ENCODE measurements around the gene FSCN2. TPM values are rescaled to one million over a fixed set of nuclear protein-coding genes. Genes with fewer than 3 reads are reported as not detected.
"Not testable (repeated sequence)": the region's sequence is repeated elsewhere in the genome, so short reads cannot be mapped to it uniquely, and the experiment has no call there.

FSCN2 gene
- polyA plus RNA-seq, 10 donors, result 1.6 to 3.8 (median 2.3) TPM

DNA sequence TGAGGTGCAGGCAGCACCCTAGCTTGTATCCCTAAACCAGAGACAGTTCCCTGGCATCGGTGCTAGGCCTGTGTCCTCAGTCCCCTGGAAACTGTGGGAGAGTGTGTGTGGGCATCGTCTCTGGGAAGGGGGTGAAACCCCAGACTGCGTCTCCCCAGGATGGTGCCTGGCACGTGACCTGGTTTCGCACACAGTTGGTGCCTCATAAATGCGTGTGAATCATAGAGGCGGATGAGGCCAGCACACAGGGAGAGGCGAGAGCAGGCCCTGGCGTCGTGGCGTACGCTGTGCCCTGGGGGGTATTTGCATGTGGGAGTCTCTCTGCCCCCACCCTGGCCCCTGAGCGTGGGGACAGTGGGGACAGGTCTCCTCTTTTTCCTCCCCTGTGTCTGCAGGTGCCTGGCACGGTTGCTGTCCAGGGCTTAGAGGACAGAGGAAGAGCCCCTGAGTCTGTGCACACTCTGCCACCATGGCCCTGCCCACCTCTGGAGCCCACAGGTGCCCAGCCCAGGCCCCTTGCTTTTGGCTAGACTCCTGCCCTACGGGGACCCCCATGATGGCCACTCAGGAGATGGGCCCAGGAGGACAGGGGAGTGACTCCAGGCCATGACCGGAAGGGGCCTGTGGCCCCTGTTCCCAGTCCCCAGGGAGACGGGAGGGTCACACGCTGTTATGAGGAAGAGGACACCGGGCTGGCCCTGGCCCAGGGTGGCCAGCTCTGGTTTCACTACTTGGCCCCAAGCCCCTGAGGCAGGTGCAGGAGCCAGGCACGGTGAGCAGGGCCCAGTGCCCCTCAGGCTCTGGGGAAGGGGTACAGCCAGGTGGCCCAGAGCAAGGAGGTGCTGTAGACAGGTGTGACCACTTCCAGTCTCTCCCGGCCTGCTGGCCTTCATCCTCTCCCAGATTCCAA, 1.3 kb upstream of the FSCN2 start:
- DNase-seq, result no peak

DNA sequence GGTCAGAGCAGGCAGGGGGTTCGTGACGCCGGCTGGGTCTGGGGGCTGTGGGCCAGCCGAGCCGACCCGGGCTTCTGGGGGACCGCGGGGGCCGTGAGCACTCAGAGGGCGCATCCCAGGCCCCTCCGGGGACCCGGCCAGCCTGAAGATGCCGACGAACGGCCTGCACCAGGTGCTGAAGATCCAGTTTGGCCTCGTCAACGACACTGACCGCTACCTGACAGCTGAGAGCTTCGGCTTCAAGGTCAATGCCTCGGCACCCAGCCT, 140 bp downstream of the FSCN2 start:
- no peak for DNase-seq

DNA sequence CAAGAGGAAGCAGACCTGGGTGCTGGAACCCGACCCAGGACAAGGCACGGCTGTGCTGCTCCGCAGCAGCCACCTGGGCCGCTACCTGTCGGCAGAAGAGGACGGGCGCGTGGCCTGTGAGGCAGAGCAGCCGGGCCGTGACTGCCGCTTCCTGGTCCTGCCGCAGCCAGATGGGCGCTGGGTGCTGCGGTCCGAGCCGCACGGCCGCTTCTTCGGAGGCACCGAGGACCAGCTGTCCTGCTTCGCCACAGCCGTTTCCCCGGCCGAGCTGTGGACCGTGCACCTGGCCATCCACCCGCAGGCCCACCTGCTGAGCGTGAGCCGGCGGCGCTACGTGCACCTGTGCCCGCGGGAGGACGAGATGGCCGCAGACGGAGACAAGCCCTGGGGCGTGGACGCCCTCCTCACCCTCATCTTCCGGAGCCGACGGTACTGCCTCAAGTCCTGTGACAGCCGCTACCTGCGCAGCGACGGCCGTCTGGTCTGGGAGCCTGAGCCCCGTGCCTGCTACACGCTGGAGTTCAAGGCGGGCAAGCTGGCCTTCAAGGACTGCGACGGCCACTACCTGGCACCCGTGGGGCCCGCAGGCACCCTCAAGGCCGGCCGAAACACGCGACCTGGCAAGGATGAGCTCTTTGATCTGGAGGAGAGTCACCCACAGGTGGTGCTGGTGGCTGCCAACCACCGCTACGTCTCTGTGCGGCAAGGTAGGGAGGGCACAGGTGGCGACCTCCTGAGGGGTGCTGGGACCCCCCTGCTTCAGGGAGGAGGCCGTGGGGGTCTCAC, 667 bp downstream of the FSCN2 start:
- DNase-seq, result no peak

DNA sequence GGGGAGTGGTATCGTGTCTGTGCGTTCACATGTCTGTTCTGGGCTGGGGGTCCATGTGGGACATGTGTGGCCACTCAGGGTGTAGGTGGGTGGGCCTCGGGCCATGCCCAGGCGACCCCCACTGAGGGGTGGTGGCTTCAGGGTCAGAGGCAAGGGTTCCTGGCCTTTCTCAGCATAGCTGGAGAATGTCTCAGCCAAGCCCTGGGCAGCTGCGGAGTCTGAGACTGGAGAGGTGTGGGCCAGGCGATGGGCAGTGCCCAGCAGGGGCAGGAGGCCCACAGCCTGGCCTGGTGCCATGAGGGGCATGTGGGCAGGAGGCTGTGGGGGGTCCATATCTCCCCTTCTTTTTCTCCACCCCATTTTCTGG, 1.2 kb downstream of the FSCN2 start:
- DNase-seq, result no peak

DNA sequence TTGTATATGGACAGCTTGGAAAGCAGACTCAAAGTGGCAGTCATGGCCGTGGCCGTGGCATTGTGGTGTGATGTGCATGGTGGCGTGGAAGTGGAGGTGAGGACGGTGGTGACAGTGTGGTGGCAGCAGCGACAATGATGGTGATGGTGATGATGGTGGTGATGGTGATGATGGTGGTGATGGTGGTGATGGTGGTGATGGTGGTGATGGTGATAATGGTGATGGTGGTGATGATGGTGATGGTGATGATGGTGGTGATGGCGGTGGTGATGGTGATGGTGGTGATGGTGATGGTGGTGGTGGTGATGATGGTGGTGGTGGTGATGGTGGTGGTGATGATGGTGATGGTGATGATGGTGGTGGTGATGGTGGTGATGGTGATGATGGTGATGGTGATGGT, 2.8 kb downstream of the FSCN2 start:
- DNase-seq, result not testable (repeated sequence)

DNA sequence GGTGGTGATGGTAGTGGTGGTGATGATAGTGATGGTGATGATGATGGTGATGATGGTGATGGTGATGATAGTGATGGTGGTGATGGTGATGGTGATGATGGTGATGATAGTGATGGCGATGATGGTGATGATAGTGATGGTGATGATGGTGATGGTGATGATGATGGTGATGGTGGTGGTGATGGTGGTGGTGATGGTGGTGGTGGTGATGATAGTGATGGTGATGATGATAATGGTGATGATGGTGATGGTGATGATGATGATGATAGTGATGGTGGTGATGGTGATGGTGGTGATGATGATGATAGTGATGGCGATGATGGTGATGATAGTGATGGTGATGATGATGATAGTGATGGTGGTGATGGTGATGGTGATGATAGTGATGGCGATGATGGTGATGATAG, 3.8 kb downstream of the FSCN2 start:
- DNase-seq, result not testable (repeated sequence)

DNA sequence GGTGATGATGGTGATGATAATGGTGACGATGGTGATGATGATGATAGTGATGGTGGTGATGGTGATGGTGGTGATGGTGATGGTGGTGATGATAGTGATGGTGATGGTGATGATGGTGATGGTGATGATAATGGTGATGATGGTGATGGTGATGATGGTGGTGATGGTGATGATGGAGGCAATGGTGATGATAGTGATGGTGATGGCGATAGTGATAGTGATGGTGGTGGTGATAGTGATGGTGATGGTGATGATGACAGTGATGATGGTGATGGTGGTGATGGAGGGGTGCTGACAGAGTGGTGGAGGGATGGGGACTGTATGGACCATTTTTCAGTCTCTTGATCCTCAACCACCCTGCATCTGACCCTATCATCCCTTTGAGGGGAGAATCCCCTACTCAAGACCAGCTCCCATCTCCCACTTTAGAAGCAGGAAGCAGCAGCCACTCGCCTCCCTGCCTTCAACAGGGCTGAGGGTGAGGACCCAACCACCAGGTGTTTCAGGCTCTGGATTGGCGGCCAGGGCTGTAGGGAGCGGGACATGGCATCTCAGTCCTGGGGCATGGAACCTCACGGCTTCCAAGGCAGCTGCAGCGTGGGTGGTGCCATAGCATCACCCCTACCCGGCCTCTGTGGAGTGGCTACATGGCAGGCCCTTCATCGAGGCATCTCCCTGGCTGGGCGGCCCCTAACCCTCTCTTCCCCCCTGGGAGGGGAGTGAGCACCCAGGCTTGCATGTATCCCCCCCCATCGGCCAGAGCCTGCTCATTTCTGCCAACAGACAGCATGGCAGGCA, 4.5 kb downstream of the FSCN2 start:
- DNase-seq, result no peak

DNA sequence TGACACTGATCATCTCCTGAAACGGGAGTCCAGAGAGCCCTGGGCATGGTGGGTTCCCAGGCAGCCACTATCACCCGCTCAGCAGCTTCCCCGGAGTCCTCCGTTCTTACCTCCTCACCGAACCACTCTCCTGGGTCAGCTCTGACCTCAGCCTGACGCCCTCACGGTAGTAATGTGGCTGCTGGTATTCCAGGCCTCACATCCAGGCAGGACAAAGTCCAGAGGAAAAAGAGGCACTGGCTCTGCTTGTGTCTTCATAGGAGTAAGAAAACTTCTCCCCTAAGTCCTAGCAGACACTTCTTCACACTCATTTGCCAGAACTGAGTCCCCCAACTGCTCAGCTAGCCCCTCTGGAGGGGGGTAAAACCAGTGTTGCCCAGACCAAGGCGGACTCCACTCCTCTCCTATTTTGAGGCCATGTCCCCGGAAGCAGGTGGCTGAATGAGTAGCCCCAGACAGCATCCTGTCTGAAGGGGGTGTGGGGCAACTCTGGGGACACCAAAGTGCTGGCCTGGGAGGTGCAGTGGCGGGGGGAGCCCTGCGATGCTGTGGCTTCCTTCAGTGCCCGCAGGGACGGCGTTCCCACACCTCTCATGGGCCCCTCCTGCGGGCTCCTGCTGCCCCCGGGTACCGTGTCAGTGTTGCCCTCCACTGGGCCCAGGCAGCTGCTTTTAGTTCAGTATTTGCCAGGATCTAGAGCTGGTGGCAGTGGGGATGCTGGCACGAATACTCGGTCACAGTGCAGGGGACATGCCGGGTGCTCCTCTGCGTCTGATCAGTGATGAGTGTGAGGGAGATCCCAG, 5.4 kb downstream of the FSCN2 start:
- no peak for DNase-seq

DNA sequence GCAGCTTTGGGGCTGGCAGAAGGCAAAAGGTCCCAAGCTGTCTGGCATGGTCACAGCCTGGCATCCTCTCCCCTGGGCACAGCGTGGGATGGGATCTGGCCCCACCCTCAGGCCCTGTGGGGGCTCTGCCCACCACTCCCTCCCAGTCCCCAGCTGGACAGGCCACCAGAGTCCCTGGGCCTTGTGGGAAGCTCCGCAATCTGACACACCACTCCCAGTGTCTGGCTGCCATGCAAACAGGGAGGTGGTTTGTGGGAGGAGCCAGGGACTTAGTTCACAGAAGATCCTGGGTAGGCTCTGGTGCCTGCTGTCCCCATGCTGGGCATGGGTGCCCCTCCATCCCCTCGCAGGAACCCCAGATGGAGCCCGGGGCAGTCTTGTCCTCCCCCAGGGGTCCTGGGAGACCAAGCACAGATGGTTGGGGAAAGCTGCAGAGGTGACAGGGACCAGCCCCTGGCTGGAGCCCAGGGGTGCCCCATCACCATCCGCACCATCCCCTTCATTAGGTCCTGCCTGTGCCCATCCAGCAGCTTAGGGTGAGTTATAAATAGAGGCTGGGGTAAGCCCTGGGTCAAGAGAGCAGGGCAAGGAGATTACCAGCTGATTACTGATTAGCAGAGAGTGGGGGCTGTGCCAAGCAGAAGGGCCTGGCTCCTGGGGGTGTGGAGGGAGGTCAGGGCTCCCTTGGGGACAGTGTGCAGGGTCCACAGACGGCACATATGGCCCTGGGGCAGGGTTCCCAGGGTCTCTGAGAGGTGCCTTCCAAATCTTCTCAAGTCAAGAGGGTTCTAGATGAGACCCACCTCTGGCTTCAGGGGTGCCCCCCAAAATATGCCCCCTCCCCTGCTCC, 6.2 kb downstream of the FSCN2 start:
- DNase-seq, result no peak

DNA sequence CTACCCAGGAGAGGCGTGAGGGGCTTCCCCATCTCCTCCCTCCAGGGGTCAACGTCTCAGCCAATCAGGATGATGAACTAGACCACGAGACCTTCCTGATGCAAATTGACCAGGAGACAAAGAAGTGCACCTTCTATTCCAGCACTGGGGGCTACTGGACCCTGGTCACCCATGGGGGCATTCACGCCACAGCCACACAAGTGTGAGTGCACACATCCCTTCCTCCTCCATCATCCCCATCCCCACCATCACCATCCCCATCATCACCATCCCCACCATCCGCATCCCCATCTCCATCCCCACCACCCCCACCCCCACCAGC, 6.8 kb downstream of the FSCN2 start:
- no peak for DNase-seq

DNA sequence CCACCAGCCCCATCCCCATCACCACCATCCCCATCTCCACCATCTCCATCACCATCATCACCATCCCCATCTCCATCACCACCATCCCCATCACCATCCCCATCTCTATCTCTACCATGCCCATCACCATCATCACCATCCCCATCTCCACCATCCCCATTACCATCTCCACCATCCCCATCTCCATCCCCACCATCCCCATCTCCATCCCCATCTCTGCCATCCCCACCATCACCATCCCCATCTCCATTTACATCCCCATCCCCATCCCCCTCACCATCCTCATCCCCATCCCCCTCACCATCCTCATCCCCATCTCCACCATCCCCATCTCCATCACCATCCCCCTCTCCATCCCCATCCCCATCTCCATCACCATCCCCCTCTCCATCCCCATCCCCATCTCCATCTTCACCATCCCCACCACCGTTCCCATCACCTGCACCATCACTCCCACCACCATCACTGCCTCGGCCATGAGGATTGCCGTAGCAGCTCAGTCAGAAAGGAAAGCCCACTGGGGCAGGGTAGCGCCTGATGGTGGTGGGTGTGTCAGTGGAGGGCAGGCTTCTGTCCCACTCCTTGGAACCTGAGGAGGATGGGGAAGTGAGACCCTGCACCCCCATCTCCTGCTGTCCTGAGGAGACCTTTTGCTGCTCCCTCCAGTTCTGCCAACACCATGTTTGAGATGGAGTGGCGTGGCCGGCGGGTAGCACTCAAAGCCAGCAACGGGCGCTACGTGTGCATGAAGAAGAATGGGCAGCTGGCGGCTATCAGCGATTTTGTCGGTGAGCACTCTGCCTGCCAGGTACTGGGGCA, 7.5 kb downstream of the FSCN2 start:
- DNase-seq, result no peak

DNA sequence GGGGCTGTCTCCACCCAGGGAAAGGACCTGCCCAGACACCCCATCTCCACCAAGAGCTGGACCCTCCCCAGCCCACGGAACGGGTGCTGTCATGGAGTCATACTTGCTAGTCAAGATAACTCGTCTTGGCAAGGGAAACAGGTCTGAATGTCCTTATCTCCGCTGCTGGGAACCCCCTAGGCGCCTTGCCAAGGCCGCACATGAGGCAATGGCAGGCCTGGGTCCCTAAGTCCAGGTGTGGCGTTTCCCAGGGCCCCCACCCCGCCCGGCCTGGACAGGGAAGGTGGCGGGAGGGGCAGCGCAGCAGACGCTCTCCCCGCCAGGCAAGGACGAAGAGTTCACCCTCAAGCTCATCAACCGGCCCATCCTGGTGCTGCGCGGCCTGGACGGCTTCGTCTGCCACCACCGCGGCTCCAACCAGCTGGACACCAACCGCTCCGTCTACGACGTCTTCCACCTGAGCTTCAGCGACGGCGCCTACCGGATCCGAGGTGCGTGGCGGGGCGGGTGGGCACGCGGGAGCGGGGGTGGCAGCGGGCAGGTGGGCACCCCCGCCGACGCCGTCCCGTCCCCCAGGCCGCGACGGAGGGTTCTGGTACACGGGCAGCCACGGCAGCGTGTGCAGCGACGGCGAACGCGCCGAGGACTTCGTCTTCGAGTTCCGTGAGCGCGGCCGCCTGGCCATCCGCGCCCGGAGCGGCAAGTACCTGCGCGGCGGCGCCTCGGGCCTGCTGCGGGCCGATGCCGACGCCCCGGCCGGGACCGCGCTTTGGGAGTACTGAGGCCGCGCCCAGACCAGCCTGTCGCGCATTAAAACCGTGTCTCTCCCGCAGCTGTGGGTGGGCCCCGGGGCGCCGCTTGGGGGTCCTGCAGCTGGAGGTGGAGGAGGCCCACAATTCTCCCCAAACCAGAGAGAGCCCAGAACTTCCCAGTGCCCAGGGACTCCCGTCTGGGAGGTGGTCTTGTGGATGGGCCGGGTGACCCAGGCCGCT, 8.4 kb downstream of the FSCN2 start:
- DNase-seq, result no peak

DNA sequence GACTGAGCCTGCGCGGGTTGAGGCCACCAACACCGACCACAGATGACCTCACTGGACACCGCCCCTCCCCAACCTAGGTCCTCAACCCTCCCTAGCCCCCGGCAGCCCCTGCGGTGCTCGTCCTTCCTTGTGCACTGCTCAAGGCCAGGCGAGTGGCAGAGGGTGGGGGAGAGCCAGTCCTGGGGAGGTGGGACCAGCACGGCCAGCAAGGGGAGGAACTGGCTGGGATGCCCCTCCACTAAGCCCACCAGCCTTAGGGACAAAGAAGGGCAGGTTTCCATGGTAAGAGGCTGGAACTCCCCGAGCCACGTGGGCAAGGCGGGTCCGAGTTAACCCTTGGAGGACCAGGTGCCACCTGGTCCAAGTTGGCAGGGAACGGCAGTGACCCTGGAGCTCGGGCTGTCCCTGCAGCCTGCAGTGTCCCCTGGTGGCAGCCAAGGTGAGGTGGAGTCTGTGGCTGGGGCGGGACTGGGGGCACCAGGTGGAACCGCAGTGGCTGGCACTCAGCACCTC, 9.2 kb downstream of the FSCN2 start:
- DNase-seq, result peak in 1 of 3 donors; percentile 56

DNA sequence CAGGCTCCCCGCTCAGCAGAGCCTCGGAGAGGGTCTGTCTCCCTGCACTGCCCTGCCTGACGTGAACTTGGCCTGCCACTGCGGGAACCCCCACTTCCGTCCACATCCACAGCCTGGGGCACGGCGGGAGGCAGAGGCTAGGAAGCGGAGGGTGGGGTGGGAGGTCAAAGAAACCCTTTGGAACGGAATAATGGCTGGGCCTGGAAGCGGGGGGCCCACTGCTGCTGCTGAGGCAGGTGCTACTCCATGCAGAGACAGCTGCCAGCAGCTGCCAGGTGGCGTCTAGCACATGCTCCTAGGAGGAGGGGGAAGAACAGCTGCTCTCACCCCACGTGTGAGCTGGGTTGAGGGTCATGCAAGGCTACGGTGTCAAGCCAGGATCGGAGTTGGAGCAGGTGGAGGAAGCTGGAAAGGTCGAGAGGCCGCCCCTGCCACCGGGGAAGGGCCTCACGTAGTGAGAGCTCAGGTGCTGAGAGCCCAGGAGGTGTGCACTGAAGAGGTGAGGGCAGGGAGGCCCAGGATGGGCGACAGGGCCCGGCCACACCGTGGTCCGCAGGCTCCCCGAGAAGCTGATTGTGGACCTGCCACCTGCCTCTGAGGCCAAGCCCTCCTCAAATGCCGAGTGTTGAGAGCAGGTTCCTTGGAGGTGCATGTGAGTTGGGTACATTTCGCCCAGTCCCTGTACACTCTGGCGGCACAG, 9.8 kb downstream of the FSCN2 start:
- DNase-seq, result peak; percentile 53 to 74 (median 56)

DNA sequence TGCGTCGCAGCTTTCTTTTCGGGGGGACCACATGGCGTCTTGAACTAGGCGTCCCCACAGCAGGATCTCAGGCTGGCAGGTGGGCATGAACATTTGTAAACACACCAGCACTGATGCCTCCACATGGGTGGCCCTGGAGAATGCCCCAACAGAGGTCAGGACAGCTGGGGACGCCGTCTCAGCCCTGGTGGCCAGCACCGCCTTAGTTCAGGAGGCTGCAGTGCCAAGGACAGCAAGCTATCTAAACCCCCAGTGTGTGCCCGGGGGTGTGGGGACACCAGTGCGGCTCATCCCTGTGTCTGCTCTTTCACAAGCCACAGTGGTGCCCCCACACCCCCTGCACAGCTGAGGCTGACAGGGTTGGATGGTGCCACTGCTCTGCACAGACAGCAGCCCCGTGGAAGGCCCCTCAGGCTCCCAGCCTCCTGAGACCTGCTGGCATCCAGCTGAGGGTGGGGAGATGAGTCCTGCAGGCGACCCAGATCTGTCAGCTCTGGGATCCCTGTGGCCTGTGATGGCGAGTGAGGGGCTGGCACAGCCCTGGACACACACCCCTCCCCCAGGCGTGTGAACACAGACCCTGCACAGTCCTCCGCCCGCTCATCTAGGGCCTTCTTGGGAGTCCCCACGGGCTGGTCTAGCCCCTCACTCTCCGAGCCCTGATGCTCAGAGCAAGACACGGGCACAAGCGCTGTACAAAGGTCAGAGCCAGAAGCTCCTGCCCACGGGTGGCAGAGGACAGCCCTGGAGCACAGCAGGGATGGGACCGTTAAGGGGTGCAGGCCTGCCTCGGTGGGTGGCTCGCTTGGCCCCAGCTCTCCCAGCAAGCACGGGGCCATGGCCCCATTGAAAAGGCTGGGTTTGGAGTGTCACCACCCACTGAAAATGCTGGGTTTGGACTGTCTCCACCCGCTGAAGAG, 10.7 kb downstream of the FSCN2 start:
- no peak for DNase-seq

DNA sequence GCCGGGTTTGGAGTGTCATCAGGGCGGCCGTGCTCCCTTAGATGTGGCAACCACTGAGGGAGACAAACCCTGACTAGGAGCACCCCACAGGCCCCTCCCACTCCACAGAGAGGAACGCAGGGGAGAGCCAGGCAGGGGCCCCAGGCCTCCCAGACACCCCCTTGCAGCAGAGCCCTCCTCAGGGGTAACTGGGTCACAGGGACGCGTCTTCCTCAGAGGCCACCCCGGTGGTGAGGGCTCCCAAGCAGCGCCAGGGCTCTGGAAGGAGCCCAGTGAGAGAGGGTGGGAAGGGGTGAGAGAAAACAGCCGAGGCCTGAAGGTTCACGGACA, 11.4 kb downstream of the FSCN2 start:
- no peak for DNase-seq
